HG03108 (cell line): Measurements from ENCODE around the gene OCIAD2.
"Not testable (repeated sequence)": the region's sequence is repeated elsewhere in the genome, so short reads cannot be mapped to it uniquely, and the experiment has no call there.

ENCODE experiments used
- ATAC-seq: cut with Tn5 transposase; IDR thresholded peaks from one replicate; pipeline ENCODE4 v1.9.1; 2021; ENCODE audit warnings: moderate library complexity; ENCODE audit not compliant: unreplicated experiment

Gene OCIAD2

DNA sequence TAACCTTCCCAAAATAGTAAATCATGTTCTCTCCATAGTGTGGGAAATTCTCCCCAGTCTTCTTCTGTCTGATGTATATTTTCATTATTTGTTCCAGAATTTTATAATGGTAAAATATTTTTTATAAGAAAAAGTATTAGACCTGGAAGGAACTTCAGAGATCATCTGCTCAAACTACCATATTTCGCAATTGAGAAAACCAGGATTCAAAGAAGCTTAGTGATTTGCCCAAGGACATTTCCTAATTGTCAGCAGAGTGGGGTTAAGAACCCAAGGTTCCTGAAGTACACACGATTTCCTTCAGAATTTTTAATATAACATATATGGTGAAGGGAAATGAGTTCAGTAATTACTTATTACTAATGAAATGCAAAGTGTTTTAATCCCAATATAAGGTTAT, 51.6 kb downstream of the OCIAD2 start:
- no peak for ATAC-seq

- ATAC-seq: no peak
Measured at GRCh38 chr4:48854395-48854683, 52.2 kb downstream of the OCIAD2 start.

GRCh38 chr4:48853604-48854394, 52.8 kb downstream of the OCIAD2 start:
- ATAC-seq: no peak

DNA sequence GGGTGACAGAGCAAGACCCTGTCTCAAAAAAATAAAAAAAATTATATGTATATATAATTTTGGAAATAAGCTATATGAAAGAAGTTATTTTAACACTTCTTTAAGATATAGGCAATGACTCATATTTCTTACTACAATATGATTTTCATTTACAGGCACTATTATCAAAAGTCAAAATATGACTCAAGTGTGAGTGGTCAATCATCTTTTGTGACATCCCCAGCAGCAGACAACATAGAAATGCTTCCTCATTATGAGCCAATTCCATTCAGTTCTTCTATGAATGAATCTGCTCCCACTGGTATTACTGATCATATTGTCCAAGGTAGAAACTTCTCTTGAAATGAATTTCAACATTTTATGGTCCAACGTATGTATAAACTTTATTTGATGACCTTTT, 54.9 kb downstream of the OCIAD2 start:
- no peak for ATAC-seq

GRCh38 chr4:48848799-48849198, 57.8 kb downstream of the OCIAD2 start:
- ATAC-seq: not testable (repeated sequence)

DNA sequence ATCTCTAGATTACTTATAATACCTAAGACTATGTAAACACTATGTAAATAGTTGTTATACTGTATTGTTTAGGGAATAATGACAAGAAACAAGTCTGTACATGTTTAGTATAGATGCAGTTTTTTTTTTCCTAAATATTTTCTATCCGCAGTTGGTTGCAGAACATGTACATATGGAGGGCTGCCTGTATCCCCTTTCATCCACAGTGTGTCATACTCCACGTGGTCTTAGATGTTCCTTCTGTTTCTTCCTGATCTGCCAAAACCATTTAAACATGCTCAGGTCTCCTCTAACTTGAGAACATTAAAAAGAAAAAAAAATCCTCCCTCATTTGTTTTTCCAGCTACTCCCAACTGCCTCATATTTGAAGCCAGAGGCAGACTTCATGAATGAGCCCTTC, 61.7 kb downstream of the OCIAD2 start:
- ATAC-seq: no peak

DNA sequence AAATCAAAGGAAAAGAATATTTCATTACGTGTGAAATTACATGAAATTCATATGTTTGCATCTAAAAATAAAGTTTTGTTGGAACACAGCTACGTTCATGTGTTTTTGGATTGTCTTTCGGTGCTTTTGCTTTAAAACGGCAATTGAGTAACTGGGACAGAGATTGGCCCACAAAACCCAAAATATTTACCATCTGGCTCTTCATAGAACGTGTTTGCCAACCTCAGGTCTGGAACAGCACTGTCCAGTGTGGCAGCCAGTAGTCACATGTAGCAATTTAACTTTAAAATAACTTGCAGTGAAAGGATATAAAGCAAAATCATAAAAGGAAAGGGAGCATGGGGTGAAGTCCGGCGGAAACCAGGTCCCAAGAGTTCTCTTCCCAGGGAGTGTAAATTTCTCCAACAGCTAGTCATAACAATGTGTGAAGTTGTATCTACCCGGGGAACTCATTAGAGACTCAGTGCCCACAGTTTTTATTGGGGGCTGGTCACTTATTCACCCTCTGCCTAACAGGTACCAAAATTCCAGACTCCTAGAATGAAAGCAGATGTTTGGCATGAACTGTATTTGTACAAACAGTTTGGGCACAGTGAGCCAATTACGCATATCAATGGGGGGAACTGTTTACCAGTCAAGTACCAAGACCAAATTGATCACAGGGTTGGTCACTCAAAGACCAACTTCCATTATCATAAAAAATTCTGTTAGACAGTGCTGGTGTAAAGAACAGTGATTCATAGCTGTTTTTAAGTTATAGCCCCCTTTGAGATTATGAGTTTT, 65.3 kb downstream of the OCIAD2 start:
- ATAC-seq: no peak

GRCh38 chr4:48836658-48837057, 69.9 kb downstream of the OCIAD2 start:
- ATAC-seq: no peak
